ENCODE results near the gene SULT1E1.
"Not testable (repeated sequence)": the region's sequence is repeated elsewhere in the genome, so short reads cannot be mapped to it uniquely, and the experiment has no call there.

SULT1E1 gene

DNA sequence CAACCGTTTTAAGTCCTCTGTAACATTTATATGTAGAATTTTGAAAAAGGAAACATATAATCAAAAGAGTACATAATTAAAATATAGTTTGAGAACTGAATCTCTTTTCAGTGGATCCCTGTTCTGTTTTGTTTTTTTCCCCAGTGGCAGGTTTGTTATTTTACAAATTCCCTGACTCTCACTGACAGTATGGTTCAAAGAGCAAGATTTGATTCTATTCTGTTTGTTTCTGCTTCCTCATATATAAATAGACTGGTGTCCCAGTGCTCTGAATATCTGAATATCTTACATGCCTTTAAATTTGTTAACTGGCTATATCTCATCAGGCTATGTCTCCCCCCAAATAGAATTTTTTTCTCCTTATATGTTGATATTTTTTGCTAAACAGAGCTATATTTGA lies 16.6 kb downstream of the SULT1E1 start:
- DNase-seq, result no peak

DNA sequence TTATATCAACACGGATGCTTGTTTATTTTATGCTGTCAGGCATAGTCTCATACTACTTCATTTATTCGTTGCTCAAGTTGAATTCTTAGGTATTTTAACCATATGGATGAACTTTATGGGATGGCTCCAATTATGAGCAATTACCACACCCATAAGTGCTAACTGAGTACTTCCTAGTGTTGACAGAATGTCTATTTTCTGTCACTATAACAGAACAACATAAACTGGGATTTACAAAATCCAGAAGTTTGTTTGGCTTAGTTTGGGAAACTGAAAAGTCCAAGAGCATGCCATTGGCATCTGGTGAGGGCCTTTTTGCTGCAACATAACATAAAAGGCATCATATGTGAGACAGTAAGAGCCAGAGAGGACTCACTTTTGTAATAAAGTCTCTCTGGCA lies 21.0 kb downstream of the SULT1E1 start:
- no peak for DNase-seq

DNA sequence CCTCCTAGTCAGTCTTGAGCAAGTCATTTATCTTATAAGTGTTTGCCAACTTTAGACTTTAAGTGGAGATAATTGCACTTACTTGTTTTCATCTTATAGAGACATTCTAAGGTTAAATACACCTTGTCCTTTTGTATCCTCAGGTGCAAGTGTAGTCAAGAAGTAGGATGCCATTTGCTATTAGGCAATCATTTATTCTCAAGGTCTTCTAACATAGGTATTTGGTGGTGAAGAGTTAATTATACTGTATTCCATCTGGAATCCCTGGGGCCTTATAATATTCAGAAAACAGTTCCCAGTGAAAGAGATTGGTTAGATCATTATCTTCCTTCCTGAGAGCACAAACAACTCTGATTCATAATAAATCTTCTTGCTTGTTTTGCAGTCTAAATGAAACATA lies 23.7 kb downstream of the SULT1E1 start:
- no peak for DNase-seq

DNA sequence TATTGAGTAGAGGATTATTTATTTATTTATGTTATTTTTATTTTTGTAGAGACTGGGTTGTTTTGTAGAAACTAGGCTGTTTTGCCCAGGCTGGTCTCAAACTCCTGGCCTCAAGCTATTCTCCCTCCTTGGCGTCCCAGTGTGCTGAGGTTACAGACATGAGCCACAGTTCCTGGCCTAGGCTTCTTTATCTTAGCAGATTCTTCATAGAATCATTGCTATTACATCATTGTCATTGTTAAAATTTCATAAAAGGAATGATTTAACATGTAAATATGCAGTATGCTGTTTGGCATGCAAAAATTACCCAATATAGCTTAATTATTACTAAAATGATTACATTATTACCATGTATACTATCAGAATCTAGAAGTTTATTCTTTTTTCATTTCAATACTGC lies 24.2 kb downstream of the SULT1E1 start:
- no peak for DNase-seq

DNA sequence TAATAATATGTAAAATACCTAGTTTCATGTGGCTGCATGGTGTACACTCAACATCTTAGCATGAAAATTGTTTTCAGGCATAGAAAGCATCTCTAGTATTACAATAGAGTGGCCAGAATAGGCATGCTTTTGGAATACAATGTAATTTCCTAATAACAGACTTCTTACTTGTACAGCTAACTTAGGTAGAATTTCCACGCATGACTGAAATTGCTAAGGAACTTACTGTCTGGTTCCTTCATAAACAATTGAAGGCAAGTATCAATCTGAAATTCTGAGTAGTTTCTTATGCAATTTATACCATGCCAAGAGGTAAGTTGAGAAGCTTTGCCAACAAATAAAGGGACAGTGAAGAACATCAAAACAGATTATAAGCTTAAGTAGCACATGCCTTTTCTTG lies 26.7 kb downstream of the SULT1E1 start:
- no peak for DNase-seq

DNA sequence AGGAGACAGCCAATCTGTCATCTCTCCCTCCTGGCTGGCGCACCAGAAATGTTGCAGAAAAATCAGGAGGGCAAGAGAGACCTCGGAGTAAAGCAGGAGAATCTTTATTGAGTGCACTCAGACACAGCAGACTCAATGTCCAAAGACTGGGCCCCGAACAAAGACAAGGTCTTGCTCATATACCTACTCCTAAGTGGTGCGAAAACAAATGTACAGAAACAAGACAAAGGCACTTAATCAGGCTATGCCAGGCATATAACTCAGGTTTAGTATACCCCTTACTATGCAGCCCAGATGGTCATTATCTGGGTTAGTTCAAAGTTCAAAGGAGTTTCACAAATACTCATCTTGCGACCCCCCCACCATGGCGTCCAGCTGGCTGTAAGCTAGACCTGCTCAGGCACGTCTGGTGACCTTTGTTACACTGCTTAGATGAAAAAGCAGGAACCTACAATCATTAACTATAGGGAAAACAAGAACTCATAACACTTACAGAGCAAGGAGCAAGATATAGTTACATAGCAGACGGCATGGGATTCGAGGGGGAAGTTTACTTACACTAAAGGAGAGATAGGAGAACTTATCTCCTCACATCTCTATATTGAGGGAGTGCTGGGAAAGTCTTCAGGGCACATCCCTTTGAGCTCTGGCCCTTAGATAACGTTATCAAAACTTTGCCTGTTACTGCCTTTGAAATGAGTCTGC lies 27.5 kb downstream of the SULT1E1 start:
- DNase-seq, result no peak

DNA sequence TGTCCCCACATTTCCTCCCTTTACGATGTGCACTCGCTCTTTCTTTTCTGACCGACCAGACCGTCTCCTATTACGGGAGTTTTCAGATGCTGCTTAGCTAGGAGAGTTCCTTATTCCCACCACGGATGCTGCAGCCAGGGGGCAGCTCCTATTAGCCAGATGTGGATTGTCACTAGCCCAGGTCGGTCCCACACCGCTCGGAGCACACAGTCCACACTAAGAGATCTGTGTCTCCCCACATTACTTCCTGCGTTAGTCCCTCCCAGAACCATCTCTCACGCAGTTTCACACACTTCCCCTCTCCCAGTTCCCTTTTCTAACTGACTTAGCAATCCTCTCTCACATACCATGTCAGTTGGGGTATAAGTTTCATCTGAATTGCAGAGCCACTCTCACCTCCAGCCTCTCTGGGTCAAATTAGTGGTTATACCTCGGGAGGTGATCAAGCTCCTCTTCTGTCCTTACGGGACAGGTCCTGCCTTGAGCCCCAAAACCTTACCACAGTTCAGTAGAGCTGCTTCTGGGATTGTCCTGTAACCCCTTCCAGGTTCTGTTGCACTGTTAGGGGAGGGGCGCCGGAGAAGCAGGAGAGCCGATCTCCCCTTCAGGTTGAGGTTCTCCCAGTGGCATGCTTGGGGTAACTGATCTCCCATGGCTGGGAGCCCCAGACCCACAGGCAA lies 28.2 kb downstream of the SULT1E1 start:
- DNase-seq, result no peak

DNA sequence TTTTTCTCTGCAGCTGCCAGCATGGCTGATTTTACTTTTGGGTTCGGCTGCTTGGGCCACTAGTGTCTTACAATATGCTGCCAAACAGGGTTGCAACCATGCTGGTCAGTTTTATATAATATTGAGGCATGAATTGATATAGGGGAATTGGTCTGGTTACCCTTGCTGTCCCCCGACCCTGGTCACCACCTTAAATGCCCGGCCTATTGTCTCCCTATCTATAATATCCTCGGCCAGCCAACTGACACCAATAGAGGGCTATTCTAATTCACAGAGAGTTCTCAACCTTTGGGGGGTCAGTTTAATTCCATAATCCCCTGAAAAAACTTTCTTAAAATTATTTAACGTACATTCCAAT lies 28.7 kb downstream of the SULT1E1 start:
- no peak for DNase-seq

DNA sequence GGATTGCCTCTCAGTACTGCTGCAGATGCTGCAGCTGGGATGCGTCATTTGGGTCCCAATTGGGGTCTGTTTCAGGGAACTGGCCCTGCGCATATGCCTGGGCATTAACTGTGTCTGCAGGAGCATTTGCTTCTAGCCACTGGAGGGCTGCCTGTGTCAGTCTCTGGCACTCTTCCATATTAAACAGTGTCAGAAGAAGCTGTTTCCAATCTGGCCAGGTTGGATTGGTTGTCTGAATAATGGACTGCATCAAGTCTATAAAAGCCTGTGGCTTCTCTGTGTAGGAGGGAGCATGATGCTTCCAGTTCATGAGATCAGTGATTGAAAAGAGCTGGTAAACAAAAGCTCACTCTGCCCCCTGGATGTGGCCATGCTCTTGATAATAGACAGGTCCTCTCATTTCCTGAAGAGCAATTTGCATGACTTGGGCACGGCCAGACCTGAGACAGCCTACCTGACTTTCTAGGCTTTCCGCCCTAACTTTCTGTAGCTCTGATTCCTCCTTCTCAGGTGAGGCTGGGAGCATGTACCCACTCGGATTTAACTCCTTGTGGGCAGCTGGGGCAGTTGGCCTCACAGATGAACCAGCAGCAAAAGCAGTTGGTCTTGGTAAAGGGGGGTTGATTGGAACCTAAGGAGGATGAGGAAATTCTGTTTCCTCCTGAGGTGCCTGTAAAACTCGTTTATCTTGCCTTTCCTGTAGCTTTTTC lies 29.2 kb downstream of the SULT1E1 start:
- DNase-seq, result peak; percentile 30

DNA sequence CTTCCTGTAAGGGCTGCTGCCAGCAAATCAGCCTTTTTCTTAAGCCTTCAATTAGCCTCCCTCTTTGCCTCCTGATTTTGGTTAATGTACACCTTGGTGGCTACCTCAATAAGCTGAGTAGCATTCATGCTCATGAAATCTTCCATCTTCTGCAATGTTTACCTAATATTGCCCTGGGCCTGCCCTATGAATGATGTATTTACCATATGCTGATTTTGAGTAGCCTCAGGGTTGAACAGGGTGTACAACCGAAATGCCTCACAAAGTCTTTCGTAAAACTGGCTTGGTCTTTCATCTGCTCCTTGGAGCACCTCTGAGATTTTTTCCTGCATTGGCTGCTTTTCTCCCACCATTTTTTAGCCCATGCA lies 29.8 kb downstream of the SULT1E1 start:
- no peak for DNase-seq

DNA sequence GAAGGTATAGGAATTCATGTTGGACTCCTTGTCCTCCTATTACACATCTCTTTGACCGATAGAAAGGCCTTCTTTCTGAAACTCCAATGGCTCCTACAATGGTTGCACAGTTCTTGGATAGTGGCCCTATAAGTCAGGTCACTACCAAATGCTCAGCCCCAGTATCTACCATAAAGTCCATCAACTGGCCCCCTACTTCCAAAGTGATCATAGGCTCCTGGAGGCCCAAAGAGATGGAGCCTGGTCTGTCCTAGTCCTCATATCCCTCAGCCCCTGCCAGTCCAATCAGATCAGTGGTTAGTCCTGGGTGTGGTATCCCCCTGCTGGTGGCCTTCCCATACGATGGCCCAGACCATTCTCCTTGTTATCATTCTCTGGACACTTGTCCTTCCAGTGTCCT lies 30.3 kb downstream of the SULT1E1 start:
- DNase-seq, result no peak

DNA sequence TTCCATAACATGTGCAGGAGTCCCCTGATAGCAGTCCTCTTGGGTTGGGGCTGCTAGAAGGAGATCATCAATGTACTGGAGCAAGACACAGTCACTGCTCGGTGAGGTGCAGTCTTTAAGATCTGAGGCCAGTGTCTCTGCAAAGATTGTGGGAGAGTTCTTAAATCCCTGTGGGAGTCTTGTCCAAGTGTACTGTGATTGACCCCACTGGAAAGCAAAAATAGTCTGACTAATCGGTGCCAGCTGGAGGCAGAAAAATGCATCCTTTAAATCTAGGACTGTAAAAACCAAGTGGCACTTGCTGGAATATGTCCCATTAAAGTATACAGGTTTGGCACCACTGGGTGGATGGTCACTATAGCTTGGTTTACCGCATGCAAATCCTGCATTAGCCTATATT lies 31.1 kb downstream of the SULT1E1 start:
- peak; percentile 21 for DNase-seq

DNA sequence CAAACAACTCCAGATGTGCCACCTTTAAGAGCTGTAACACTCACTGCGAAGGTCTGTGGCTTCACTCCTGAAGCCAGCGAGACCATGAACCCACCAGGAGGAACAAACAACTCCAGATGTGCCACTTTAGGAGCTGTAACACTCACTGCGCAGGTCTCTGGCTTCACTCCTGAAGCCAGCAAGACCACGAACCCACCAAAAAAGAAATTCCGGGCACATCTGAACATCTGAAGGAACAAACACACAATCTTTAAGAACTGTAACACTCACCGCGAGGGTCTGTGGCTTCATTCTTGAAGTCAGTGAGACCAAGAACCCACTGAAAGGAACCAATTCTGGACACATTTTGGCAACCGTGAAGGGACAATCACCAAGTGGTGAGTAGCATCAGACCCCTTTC lies 34.9 kb downstream of the SULT1E1 start:
- DNase-seq, result not testable (repeated sequence)

DNA sequence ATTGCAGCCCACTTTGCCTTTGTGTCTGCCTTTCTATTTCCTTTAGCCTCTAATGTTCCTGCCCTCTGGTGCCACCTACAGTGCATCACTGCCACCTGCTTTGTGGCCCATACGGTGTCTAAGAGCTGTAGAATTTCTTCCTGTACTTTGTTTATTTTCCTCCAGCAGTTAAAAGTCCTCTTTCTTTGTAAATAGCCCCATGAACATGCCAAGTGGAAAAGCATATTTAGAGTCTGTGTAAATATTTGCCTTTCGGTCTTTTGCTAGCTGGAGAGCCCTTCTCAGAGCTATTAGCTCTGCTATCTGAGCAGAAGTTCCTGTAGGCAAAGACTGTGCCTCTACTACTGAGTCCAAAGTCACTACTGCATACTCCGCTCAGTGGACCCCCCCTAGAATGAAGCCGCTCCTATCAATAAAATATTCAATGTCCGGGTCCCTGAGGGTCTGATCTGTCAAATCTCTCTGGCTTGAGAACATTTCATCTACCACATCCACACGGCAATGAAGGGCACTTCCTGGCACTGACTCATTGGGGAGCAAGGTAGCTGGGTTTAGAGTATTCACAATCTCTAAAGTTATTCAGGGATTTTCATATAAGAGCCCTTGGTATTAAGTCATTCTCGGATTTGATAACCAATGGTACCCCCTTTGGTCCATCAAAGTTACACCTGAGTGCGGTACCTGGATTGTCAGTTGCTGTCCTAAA lies 36.3 kb downstream of the SULT1E1 start:
- peak; percentile 30 for DNase-seq

DNA sequence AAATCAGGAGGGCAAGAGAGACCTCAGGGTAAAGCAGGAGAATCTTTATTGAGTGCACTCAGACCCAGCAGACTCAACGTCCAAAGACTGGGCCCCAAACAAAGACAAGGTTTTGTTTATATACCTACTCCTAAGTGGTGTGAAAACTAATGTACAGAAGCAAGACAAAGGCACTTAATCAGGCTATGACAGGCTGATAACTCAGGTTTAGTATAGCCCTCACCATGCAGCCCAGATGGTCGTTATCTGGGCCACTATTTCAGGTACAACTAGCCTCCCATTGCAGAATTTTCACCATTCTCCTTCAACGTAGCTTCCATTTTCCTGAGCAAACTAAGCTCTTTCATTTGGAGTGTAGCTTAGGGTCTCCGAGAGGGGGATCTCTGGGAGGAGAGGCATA lies 36.9 kb downstream of the SULT1E1 start:
- DNase-seq, result no peak

DNA sequence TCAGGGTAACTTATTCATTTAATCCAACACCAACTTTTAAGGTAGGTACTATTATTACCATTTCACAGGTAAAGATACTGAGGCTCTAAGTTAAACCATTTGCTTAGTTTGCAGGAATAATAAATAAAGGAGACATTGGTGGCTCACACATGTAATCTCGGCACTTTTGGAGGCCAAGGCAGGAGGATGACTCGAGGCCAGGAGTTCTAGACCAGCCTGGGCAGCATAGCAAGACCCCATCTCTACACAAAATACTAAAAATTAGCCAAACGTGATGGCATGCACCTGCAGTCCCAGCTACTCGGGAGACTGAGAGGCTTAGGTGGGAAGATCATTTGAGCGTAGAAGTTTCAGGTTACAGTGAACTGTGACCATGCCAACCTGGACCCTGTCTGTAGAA lies 37.7 kb downstream of the SULT1E1 start:
- no peak for DNase-seq

DNA sequence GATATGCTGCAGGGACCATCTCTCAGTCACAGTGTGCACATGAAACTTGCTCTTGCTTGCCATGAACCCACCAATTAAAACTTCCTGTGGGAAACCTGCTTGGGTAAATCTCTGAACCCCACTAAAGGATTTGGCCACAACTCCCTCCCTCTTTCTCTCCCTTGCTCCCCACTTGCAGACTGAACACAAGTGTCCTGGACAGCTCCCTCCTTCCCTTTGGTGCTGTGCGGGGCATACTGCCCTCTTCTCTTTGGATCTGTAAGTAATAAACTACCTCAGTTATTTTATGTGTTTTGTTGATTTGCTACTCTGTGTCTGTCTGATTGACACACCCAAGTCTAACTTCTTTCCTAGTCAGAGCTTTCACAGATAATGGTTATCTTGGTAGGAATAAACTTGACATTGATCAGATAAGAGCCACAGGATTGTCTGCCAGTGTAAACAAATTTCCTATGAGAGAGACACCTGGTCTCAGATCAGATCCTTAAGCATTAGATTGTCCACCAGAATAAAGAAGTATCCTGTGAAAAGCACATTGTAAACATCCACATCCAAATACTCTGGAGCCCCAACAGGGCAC lies 41.8 kb downstream of the SULT1E1 start:
- DNase-seq, result no peak

DNA sequence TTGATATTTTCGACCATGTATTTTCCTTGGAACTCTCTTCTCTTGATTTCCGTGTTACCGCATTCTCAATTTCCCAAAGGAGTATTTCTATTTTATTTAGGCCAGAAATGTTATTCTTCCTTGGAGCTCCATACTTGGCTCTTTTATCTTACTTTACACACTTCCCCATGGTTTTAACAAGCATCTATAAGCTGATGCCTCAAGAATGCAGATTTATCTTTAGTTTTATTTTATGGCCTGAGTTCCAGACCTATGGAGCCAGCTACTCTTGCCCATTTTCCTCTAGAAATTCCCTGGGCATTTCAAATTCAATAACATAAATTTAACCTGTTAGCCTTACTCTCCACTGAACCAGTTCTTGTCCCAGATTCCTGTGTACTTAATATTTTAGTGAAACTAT lies 43.7 kb downstream of the SULT1E1 start:
- peak; percentile 53 for DNase-seq

DNA sequence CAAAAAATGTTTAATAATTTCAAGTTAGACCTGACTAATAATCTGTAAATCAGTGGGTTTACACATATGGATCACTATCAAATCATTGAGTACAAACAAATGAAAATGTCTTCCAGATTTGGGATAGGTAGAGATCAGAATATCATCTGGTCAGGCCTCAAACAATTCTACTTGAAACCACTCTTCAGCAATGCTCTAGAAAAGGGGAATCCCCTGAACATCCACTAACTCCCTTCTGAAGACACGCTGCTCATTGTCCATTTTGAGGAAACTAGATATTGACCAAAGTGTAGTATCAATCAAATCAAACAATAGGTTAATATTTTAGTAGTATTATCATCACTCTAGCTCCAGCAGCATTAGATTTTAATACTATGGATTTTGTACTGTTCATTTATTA lies 46.3 kb downstream of the SULT1E1 start:
- no peak for DNase-seq

DNA sequence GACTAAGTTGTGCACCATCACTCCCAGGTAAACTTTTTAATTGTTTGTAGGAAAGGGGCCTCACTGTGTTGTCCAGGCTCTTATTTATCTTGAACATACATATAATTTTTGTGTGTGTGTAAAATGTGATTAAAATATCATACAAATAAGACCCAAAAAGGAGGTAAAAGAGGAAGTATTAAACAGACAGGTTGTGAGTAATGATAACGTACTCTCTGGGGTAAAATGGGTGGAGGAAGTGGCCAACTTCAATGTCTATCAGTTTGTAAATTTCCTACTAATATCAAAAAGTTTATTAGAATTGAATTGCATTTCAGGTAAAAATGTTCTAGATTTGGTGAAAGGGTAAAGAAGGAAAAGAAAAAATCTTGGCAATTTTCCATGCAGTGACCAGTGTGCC lies 48.8 kb downstream of the SULT1E1 start:
- no peak for DNase-seq

DNA sequence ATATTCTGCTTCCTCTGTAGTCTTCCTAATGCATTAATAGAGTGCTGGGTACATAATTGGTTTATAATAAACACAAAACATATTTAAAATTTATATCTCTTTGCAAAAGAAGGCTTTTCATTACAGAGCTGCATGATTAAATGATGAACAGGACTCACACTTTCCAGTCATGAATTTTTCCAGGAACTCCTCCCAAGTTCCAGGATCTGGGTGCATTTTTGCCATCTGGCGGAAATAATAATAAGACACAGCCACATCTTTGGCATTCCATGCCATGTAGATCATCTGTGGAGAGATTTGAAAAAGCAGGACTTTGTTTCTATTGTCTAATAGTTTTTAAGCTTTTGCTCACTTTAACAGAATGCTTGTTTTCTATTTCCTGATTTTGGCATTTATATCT lies 59.3 kb downstream of the SULT1E1 start:
- DNase-seq, result peak; percentile 79

DNA sequence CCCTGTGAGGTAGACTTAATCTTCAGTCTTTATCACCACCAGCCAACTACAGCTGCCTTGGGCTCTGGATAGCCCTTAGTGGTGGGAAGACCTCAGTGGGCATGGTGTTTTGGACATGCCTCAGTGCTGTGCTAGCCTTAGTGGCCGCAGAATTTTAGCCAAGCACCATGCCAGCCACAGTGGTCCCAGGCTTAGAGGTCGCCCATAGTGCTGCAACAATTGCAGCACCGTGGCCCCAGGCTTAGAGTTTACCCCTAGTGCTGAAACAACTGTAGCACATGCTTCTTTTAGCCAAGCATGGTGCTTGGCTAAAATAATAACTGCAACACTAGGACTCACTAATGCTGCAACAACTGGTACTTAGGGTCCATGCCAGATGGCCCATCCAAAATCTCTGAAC lies 60.6 kb downstream of the SULT1E1 start:
- DNase-seq, result no peak

DNA sequence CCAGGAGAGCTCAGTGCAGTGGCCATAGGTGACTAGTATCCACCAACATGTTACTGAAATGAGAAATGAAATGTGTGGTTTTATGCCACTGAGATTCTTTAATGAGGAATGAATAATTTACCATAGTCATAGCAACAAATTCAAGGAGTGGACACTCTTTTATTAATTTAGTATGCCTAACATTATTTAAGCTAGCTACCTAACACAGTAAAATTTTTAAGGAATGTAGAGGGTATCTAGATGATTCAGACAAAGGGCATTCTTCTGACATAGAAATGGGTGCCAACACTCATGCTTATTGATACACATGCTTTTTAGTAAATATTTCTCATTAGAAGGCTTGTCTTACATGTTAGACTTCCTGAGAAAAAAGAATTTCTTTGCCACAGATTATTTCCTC lies 66.2 kb downstream of the SULT1E1 start:
- DNase-seq, result no peak
